ENCODE measurements around the gene PPM1G. TPM values are rescaled to one million over a fixed set of nuclear protein-coding genes. Genes with fewer than 3 reads are reported as not detected.

PPM1G gene
- total and polyA plus RNA-seq, 2 experiments from 2014 or later, result 183 to 201 TPM

DNA sequence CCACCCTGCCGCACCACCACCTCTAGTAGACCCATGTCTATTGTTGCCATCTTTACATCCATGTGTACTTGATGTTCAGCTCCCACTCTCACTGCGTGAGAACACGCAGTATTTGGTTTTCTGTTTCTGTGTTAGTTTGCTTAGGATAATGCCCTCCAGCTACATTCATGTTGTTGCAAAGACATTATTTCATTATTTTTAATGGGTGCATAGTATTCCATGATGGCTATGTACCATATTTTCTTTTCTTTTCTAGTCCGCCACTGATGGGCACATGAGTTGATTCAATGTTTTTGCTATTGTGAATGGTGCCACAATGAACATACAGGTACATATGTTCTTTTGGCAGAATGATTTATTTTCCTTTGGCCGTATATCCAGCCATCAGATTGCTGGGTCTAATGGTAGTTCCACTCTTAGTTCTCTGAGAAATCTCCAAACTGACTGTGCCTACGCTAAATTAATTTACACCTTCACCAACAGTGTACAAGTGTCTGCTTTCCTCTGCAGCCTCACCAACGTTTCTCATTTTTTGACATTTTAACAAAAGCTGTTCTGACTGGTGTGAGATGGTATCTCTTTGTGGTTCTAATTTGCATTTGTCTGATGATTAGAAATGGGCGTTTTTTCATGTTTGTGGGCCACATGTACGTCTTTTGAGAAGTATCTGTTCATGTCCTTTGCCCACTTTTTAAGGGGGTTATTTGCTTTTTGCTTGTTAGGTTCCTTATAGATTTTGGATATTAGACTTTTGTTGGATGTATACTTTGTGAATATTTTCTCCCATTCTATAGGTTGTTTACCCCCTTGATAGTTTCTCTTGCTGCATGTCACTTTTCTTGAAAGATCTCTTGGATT lies 18.3 kb downstream of the PPM1G start:
- Histone ChIP-seq H2AFZ (no peak overlapping the region), H3K36me3 (ENCODE audit: insufficient read depth) (peaks cover 4% of the 10 kb centered on the region), H3K9me2 (ENCODE audit: insufficient read depth) (no peaks in the 10 kb centered on the region), H3K4me3 (no peak overlapping the region), H3K27me3 (ENCODE audit: insufficient read depth) (no peaks in the 10 kb centered on the region), H3K4me1 (ENCODE audit: insufficient read depth) (no peaks in the 10 kb centered on the region), H3F3A (replicated peaks; ENCODE audit: low read depth) (no peaks in the 10 kb centered on the region; the same call in 1 of the 2 replicates), H3K79me2 (replicated peaks; ENCODE audit: insufficient read depth) (peaks cover 93% of the 10 kb centered on the region), H3K4me2 (no peak overlapping the region), H4K20me1 (replicated peaks; ENCODE audit: insufficient read depth) (peaks cover 56% of the 10 kb centered on the region), H3K27ac (ENCODE audit: low read depth) (no peak overlapping the region)
- no peak for DNase-seq (ENCODE audit: low spot score)
- no peak overlapping the region for H3K27ac Mint-ChIP-seq
- H3K4me1 Mint-ChIP-seq, result no peaks in the 10 kb centered on the region
- no peak overlapping the region for H3K4me3 Mint-ChIP-seq
- H3K36me3 Mint-ChIP-seq (ENCODE audit: low read depth), result peaks cover 37% of the 10 kb centered on the region
- H3K9me3 Mint-ChIP-seq, result no peaks in the 10 kb centered on the region
- TF ChIP-seq JUNB (IDR thresholded peaks at IDR 0.05; ENCODE audit: unreplicated experiment) (no peak), EZH2phosphoT487 (IDR thresholded peaks at IDR 0.05; ENCODE audit: unreplicated experiment) (no peak), ZNF114 (CRISPR knock-in tag; IDR thresholded peaks at IDR 0.05) (no peak)
- TF ChIP-seq, protein P1, sequence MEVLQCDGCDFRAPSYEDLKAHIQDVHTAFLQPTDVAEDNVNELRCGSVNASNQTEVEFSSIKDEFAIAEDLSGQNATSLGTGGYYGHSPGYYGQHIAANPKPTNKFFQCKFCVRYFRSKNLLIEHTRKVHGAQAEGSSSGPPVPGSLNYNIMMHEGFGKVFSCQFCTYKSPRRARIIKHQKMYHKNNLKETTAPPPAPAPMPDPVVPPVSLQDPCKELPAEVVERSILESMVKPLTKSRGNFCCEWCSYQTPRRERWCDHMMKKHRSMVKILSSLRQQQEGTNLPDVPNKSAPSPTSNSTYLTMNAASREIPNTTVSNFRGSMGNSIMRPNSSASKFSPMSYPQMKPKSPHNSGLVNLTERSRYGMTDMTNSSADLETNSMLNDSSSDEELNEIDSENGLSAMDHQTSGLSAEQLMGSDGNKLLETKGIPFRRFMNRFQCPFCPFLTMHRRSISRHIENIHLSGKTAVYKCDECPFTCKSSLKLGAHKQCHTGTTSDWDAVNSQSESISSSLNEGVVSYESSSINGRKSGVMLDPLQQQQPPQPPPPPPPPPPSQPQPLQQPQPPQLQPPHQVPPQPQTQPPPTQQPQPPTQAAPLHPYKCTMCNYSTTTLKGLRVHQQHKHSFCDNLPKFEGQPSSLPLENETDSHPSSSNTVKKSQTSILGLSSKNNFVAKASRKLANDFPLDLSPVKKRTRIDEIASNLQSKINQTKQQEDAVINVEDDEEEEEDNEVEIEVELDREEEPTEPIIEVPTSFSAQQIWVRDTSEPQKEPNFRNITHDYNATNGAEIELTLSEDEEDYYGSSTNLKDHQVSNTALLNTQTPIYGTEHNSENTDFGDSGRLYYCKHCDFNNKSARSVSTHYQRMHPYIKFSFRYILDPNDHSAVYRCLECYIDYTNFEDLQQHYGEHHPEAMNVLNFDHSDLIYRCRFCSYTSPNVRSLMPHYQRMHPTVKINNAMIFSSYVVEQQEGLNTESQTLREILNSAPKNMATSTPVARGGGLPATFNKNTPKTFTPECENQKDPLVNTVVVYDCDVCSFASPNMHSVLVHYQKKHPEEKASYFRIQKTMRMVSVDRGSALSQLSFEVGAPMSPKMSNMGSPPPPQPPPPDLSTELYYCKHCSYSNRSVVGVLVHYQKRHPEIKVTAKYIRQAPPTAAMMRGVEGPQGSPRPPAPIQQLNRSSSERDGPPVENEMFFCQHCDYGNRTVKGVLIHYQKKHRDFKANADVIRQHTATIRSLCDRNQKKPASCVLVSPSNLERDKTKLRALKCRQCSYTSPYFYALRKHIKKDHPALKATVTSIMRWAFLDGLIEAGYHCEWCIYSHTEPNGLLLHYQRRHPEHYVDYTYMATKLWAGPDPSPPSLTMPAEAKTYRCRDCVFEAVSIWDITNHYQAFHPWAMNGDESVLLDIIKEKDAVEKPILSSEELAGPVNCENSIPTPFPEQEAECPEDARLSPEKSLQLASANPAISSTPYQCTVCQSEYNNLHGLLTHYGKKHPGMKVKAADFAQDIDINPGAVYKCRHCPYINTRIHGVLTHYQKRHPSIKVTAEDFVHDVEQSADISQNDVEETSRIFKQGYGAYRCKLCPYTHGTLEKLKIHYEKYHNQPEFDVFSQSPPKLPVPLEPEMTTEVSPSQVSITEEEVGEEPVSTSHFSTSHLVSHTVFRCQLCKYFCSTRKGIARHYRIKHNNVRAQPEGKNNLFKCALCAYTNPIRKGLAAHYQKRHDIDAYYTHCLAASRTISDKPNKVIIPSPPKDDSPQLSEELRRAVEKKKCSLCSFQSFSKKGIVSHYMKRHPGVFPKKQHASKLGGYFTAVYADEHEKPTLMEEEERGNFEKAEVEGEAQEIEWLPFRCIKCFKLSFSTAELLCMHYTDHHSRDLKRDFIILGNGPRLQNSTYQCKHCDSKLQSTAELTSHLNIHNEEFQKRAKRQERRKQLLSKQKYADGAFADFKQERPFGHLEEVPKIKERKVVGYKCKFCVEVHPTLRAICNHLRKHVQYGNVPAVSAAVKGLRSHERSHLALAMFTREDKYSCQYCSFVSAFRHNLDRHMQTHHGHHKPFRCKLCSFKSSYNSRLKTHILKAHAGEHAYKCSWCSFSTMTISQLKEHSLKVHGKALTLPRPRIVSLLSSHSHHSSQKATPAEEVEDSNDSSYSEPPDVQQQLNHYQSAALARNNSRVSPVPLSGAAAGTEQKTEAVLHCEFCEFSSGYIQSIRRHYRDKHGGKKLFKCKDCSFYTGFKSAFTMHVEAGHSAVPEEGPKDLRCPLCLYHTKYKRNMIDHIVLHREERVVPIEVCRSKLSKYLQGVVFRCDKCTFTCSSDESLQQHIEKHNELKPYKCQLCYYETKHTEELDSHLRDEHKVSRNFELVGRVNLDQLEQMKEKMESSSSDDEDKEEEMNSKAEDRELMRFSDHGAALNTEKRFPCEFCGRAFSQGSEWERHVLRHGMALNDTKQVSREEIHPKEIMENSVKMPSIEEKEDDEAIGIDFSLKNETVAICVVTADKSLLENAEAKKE (CRISPR knock-in tag; IDR thresholded peaks at IDR 0.05), result no peak
- no peak for ATAC-seq
- H3K27me3 Mint-ChIP-seq (ENCODE audit: insufficient read depth, low read depth, poor library complexity), result no peaks in the 10 kb centered on the region

Data from GM23338 (cell line).